ENCODE measurements around the gene GET4.
A peak's percentile ranks its signal among the peaks of the same experiment; 100 is the strongest.

GET4 gene

GRCh38 chr7:885893-886625 is 9.7 kb downstream of the GET4 start:
- Mint-ChIP-seq H3K27ac (peak overlapping the region; percentile 48 to 61), H3K4me3 (no peak overlapping the region), H3K4me1 (peaks cover 29% of the 10 kb centered on the region), H3K9me3 (no peaks in the 10 kb centered on the region), H3K27me3 (no peaks in the 10 kb centered on the region)
- no peak for ATAC-seq
- no peak for DNase-seq

GRCh38 chr7:886626-887487 is 10.5 kb downstream of the GET4 start:
- Mint-ChIP-seq H3K27ac (no peak overlapping the region), H3K4me1 (peaks cover 27% of the 10 kb centered on the region), H3K4me3 (no peak overlapping the region), H3K9me3 (no peaks in the 10 kb centered on the region), H3K27me3 (no peaks in the 10 kb centered on the region)
- ATAC-seq: no peak
- no peak for DNase-seq

GRCh38 chr7:887488-887820 is 11.1 kb downstream of the GET4 start:
- Mint-ChIP-seq H3K27me3 (no peaks in the 10 kb centered on the region), H3K4me1 (peaks cover 23% of the 10 kb centered on the region), H3K27ac (no peak overlapping the region), H3K4me3 (no peak overlapping the region), H3K9me3 (peaks cover 0 to 1% of the 10 kb centered on the region in 2 donors)
- ATAC-seq: no peak
- DNase-seq: no peak

GRCh38 chr7:888081-889024 is 12.0 kb downstream of the GET4 start:
- ATAC-seq (no peak), DNase-seq (no peak)
- peak overlapping the region in 1 of 2 donors; percentile 77 for H3K27ac Mint-ChIP-seq
- no peak overlapping the region for H3K4me3 Mint-ChIP-seq
- peaks cover 0 to 10% of the 10 kb centered on the region in 2 donors for H3K9me3 Mint-ChIP-seq
- H3K27me3 Mint-ChIP-seq: no peaks in the 10 kb centered on the region
- peaks cover 15% of the 10 kb centered on the region for H3K4me1 Mint-ChIP-seq

- DNase-seq: no peak
- no peak overlapping the region for H3K4me3 Mint-ChIP-seq
- peak overlapping the region in 1 of 2 donors; percentile 63 for H3K27ac Mint-ChIP-seq
- peak; percentile 24 for ATAC-seq
- H3K4me1 Mint-ChIP-seq: peaks cover 13% of the 10 kb centered on the region
- peaks cover 0 to 14% of the 10 kb centered on the region in 2 donors for H3K9me3 Mint-ChIP-seq
- H3K27me3 Mint-ChIP-seq: no peaks in the 10 kb centered on the region
Measured at GRCh38 chr7:889025-889390, 12.7 kb downstream of the GET4 start.

- no peak for DNase-seq
- ATAC-seq: no peak
- H3K4me3 Mint-ChIP-seq: no peak overlapping the region
- H3K9me3 Mint-ChIP-seq: peaks cover 0 to 14% of the 10 kb centered on the region in 2 donors
- peaks cover 13% of the 10 kb centered on the region for H3K4me1 Mint-ChIP-seq
- peak overlapping the region in 1 of 2 donors; percentile 63 for H3K27ac Mint-ChIP-seq
- no peaks in the 10 kb centered on the region for H3K27me3 Mint-ChIP-seq
Measured at GRCh38 chr7:889391-889790, 13.0 kb downstream of the GET4 start.

- no peak overlapping the region for H3K4me3 Mint-ChIP-seq
- no peak for ATAC-seq
- H3K27me3 Mint-ChIP-seq: no peaks in the 10 kb centered on the region
- peaks cover 4% of the 10 kb centered on the region for H3K4me1 Mint-ChIP-seq
- H3K9me3 Mint-ChIP-seq: peaks cover 0 to 14% of the 10 kb centered on the region in 2 donors
- peak overlapping the region in 1 of 2 donors; percentile 82 for H3K27ac Mint-ChIP-seq
- no peak for DNase-seq
Measured at GRCh38 chr7:890868-891267, 14.5 kb downstream of the GET4 start.

GRCh38 chr7:891291-891690 is 14.9 kb downstream of the GET4 start:
- H3K4me3 Mint-ChIP-seq: no peak overlapping the region
- H3K9me3 Mint-ChIP-seq: peaks cover 0 to 14% of the 10 kb centered on the region in 2 donors

GRCh38 chr7:891805-892204 is 15.5 kb downstream of the GET4 start:
- Mint-ChIP-seq H3K4me3 (no peak overlapping the region), H3K4me1 (peaks cover 4% of the 10 kb centered on the region), H3K27ac (no peak overlapping the region), H3K27me3 (no peaks in the 10 kb centered on the region), H3K9me3 (peaks cover 0 to 14% of the 10 kb centered on the region in 2 donors)
- no peak for ATAC-seq
- no peak for DNase-seq

More at GRCh38 chr7:891291-891690, 14.9 kb downstream of the GET4 start:
- Mint-ChIP-seq H3K27ac (no peak overlapping the region), H3K27me3 (no peaks in the 10 kb centered on the region), H3K4me1 (peaks cover 4% of the 10 kb centered on the region)
- no peak for ATAC-seq
- DNase-seq: no peak

- Mint-ChIP-seq H3K4me3 (no peak overlapping the region), H3K4me1 (peaks cover 4% of the 10 kb centered on the region), H3K27me3 (no peaks in the 10 kb centered on the region), H3K27ac (peak overlapping the region; percentile 58 to 90), H3K9me3 (peaks cover 0 to 14% of the 10 kb centered on the region in 2 donors)
- no peak for DNase-seq
- ATAC-seq: peak; percentile 3
Measured at GRCh38 chr7:892648-893593, 16.6 kb downstream of the GET4 start.

GRCh38 chr7:893686-894085 is 17.3 kb downstream of the GET4 start:
- DNase-seq: no peak
- H3K27ac Mint-ChIP-seq: peak overlapping the region in 1 of 2 donors; percentile 90
- peaks cover 3% of the 10 kb centered on the region for H3K4me1 Mint-ChIP-seq
- peaks cover 0 to 14% of the 10 kb centered on the region in 2 donors for H3K9me3 Mint-ChIP-seq
- H3K27me3 Mint-ChIP-seq: no peaks in the 10 kb centered on the region
- H3K4me3 Mint-ChIP-seq: no peak overlapping the region
- ATAC-seq: peak; percentile 18

GRCh38 chr7:894164-894867 is 18.0 kb downstream of the GET4 start:
- ATAC-seq (no peak), DNase-seq (no peak)
- H3K4me1 Mint-ChIP-seq: no peaks in the 10 kb centered on the region
- H3K9me3 Mint-ChIP-seq: peaks cover 0 to 14% of the 10 kb centered on the region in 2 donors
- no peak overlapping the region for H3K27ac Mint-ChIP-seq
- H3K4me3 Mint-ChIP-seq: peak overlapping the region in 1 of 2 donors; percentile 31
- no peaks in the 10 kb centered on the region for H3K27me3 Mint-ChIP-seq

- no peak overlapping the region for H3K27ac Mint-ChIP-seq
- DNase-seq (no peak), ATAC-seq (no peak)
- H3K9me3 Mint-ChIP-seq: peaks cover 0 to 14% of the 10 kb centered on the region in 2 donors
- H3K4me1 Mint-ChIP-seq: no peaks in the 10 kb centered on the region
- H3K4me3 Mint-ChIP-seq: no peak overlapping the region
- H3K27me3 Mint-ChIP-seq: no peaks in the 10 kb centered on the region
Measured at GRCh38 chr7:894927-895450, 18.6 kb downstream of the GET4 start.

Measured in stimulated activated naive CD8-positive, alpha-beta T cell treated with anti-CD3 and anti-CD28 coated beads, Interleukin-15, amount 100 ng/mL, for 72 hours (primary cell).